HL-60 (cell line): ENCODE data around the gene AWAT2.

Source experiments
- DNase-seq, 2 experiments: peaks; one replicate each; pipeline ENCODE4 v3.0.0-alpha.2; 2010 to 2020; ENCODE audit warnings: low read depth in 1 of 2, low spot score in 1 of 2
- H3K27ac ChIP-seq: fragments of 250-450 bp; sonication (Bioruptor Pico); replicated peaks from 2 replicates; pipeline ENCODE4 v1.5.1; 2020; ENCODE audit warnings: mild to moderate bottlenecking, moderate library complexity
- H3K27me3 ChIP-seq: fragments of 250-450 bp; sonication (Bioruptor Pico); 2 replicates; pipeline ENCODE4 v1.5.1; 2021; ENCODE audit warnings: mild to moderate bottlenecking, moderate library complexity; ENCODE audit not compliant: insufficient read depth, poor library complexity, severe bottlenecking
- H3K4me3 ChIP-seq: replicated peaks from 2 replicates; pipeline ENCODE4 v1.5.1; 2011; ENCODE audit warnings: mild to moderate bottlenecking, control low read depth, low read length; ENCODE audit not compliant: insufficient read depth
- GABPA ChIP-seq: IDR thresholded peaks from 2 replicates; pipeline ENCODE4 v1.6.1; 2012; ENCODE audit warnings: low read depth
- POLR2AphosphoS5 ChIP-seq: IDR thresholded peaks from 2 replicates; pipeline ENCODE4 v1.6.1; 2012; ENCODE audit warnings: low read depth
- REST ChIP-seq: IDR thresholded peaks from 2 replicates; pipeline ENCODE4 v1.6.1; 2012; ENCODE audit warnings: low read depth; ENCODE audit not compliant: insufficient replicate concordance
- SPI1 ChIP-seq: IDR thresholded peaks from 2 replicates; pipeline ENCODE4 v1.6.1; 2012; ENCODE audit warnings: low read depth, mild to moderate bottlenecking, borderline replicate concordance
- TF ChIP-seq, protein P1 (sequence below): IDR thresholded peaks from one replicate; pipeline ENCODE4 v1.5.1; 2011; ENCODE audit warnings: low read length, control low read depth, inconsistent platforms; ENCODE audit not compliant: insufficient read depth

AWAT2 gene

GRCh38 chrX:70016513-70016912, 33.2 kb downstream of the AWAT2 start:
- H3K27ac ChIP-seq, result no peak overlapping the region
- no peak for TF ChIP-seq POLR2AphosphoS5
- TF ChIP-seq SPI1, result no peak
- no peak for TF ChIP-seq REST
- no peak for TF ChIP-seq GABPA
- TF ChIP-seq, protein P1, sequence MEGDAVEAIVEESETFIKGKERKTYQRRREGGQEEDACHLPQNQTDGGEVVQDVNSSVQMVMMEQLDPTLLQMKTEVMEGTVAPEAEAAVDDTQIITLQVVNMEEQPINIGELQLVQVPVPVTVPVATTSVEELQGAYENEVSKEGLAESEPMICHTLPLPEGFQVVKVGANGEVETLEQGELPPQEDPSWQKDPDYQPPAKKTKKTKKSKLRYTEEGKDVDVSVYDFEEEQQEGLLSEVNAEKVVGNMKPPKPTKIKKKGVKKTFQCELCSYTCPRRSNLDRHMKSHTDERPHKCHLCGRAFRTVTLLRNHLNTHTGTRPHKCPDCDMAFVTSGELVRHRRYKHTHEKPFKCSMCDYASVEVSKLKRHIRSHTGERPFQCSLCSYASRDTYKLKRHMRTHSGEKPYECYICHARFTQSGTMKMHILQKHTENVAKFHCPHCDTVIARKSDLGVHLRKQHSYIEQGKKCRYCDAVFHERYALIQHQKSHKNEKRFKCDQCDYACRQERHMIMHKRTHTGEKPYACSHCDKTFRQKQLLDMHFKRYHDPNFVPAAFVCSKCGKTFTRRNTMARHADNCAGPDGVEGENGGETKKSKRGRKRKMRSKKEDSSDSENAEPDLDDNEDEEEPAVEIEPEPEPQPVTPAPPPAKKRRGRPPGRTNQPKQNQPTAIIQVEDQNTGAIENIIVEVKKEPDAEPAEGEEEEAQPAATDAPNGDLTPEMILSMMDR, result no peak
- no peak overlapping the region for H3K4me3 ChIP-seq
- H3K27me3 ChIP-seq, result no peaks in the 10 kb centered on the region
- DNase-seq, result no peak

DNA sequence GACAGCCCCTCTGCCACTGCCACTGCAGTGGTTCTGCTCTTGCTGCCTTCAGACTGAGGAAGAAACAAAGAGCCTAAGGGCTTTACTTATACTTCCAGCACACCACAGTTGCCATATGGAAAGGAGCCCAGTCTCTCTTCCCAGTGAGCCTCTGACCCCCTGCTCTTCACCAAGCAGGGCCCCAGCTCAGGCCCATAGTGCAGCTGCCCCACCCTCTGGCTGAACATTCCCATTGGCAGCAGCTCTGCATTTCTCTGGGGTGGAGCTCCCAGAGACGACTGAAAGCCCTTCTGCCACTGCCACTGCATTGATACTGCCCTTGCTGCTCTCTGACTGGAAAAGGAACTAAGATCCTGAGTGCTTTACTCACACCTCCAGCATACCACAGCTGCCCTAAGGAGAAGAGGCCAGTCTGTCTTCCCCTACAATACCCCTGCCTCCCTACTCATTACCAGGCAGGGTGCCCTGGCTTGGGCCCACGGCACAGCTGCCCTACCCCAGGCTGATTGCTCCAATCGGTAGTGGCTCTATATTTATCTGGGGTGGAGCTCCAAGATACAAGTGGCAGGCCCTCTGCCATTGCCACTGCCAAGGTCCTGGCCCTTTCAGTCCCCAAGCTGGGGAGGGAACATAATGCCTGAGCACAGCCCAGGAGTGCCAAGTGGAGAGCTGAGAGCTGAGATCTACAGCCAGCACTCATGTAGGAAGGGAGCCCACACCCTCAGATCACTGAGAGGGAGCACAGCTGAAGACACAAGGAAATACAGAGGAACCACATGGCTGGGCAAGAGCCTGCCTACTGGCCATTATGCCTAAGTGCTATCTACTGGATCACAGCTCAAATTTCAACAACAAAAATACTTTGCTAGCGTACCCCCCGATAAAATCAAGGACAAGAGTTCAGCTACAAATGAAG, 36.0 kb downstream of the AWAT2 start:
- Histone ChIP-seq H3K4me3 (no peak overlapping the region), H3K27ac (no peak overlapping the region), H3K27me3 (no peaks in the 10 kb centered on the region)
- TF ChIP-seq POLR2AphosphoS5 (no peak), GABPA (no peak), SPI1 (no peak), REST (no peak)
- TF ChIP-seq, protein P1, result no peak
- DNase-seq, result no peak

- TF ChIP-seq SPI1, result no peak
- TF ChIP-seq POLR2AphosphoS5, result no peak
- no peak for TF ChIP-seq REST
- TF ChIP-seq, protein P1, result no peak
- no peak for TF ChIP-seq GABPA
- Histone ChIP-seq H3K4me3 (no peak overlapping the region), H3K27ac (no peak overlapping the region), H3K27me3 (no peaks in the 10 kb centered on the region)
- no peak for DNase-seq
Measured at GRCh38 chrX:70012756-70013155, 37.0 kb downstream of the AWAT2 start.
